Mucosa of stomach (tissue), 1 donor: ENCODE data around the gene PTH2.

Source experiments
- H3K27me3 ChIP-seq: one replicate; pipeline ENCODE4 v1.7.0; 2013; ENCODE audit warnings: mild to moderate bottlenecking, low read length; ENCODE audit not compliant: control insufficient read depth, insufficient read depth
- H3K36me3 ChIP-seq: one replicate; pipeline ENCODE4 v1.7.0; 2013; ENCODE audit warnings: low read length; ENCODE audit not compliant: control insufficient read depth, insufficient read depth
- H3K4me1 ChIP-seq: one replicate; pipeline ENCODE4 v1.7.0; 2013; ENCODE audit warnings: mild to moderate bottlenecking, low read length; ENCODE audit not compliant: control insufficient read depth, insufficient read depth
- H3K4me3 ChIP-seq: one replicate; pipeline ENCODE4 v1.7.0; 2013; ENCODE audit warnings: low read length
- H3K9ac ChIP-seq: one replicate; pipeline ENCODE4 v1.7.0; 2013; ENCODE audit warnings: mild to moderate bottlenecking, low read length, moderate library complexity
- H3K9me3 ChIP-seq: one replicate; pipeline ENCODE4 v1.7.0; 2013; ENCODE audit warnings: mild to moderate bottlenecking, low read length, moderate library complexity; ENCODE audit not compliant: control insufficient read depth
- donor health status: Pancreatic carcinoma.

The PTH2 gene

DNA sequence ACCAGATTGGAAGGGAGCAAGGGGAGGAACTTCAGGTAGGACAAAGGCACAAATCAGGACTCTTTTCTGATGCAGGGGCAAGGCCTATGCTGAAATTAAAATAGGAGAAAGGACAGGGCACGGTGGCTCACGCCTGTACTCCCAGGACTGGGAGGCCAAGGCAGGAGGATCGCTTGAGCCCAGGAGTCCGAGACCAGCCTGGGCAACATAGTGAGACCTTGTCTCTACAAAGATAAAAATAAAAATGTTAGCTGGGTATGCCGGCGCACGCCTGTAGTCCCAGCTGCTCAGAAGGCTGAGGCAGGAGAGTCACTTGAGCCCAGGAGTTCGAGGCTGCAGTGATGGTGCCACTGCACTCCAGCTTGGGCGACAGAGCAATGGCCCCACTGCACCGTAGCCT lies 12.4 kb upstream of the PTH2 start:
- Histone ChIP-seq H3K27me3 (peaks cover 99% of the 10 kb centered on the region), H3K9ac (no peak overlapping the region), H3K9me3 (no peaks in the 10 kb centered on the region), H3K4me1 (no peaks in the 10 kb centered on the region), H3K36me3 (no peaks in the 10 kb centered on the region), H3K4me3 (no peak overlapping the region)

DNA sequence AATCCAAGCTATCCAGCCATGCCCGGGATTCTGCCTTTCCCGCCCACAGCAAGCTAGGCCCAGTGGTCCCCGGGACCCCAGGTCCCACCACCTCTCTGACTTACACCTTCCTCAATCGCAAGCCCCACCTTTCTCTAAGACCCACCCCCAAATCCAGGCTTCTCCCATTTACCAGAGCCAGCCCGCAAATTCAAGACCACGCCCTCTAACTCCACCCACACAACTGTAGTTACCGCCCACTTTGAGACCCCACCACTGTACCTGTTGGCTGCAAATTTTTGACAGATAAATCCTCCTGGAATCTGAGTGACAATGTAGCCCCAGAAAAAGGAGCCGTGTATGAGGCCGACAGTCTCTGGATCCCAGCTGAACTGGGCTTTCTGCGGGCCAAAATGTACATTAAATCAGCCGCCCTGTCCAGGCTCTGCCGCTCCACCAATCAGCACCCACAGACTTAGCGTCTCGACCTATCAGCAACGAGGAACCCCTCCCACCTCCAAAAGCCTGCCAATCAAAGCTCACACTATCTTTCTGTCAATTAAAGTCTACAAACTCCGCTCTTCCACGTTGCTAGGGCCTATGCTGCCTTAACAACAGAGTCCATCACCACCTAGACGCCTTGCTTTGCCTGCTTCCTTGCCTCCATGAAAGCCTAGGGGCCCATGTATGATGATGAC lies 11.8 kb upstream of the PTH2 start:
- Histone ChIP-seq H3K27me3 (peaks cover 99% of the 10 kb centered on the region), H3K9ac (no peak overlapping the region), H3K4me1 (no peaks in the 10 kb centered on the region), H3K9me3 (no peaks in the 10 kb centered on the region), H3K4me3 (no peak overlapping the region), H3K36me3 (no peaks in the 10 kb centered on the region)

DNA sequence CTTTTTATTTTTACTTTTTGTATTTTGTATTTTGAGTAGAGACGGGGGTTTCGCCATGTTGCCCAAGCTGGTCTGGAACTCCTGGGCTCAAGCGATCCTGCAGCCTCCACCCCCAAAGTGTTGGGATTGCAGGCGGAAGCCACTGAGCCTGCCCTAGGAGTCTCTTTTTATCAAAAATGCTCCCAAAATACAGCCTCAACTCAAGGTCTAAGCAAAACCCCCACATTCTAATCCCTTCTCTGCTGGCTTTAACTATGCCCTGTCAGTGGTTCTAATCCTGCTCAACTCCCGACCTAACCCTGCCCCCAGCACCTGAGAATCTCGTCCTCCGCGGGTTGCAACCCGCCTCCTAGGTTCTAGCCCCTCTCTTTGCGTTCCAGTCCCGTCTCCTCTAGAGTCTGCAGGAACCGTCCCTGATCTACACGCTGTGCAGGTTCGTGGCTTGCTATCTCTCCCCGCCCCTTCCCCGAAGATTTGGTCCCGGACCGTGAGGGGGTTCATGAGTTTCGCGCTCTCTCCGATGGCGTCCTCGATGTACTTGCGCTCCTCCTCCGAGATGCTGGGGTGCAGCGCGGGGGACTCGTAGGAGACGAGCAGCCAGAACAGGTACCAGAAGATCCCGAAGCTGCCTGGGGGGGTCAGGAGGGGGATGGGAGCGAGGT lies 10.1 kb upstream of the PTH2 start:
- Histone ChIP-seq H3K36me3 (no peaks in the 10 kb centered on the region), H3K9ac (no peak overlapping the region), H3K27me3 (peaks cover 99% of the 10 kb centered on the region), H3K9me3 (no peaks in the 10 kb centered on the region), H3K4me1 (peaks cover 1% of the 10 kb centered on the region), H3K4me3 (no peak overlapping the region)

DNA sequence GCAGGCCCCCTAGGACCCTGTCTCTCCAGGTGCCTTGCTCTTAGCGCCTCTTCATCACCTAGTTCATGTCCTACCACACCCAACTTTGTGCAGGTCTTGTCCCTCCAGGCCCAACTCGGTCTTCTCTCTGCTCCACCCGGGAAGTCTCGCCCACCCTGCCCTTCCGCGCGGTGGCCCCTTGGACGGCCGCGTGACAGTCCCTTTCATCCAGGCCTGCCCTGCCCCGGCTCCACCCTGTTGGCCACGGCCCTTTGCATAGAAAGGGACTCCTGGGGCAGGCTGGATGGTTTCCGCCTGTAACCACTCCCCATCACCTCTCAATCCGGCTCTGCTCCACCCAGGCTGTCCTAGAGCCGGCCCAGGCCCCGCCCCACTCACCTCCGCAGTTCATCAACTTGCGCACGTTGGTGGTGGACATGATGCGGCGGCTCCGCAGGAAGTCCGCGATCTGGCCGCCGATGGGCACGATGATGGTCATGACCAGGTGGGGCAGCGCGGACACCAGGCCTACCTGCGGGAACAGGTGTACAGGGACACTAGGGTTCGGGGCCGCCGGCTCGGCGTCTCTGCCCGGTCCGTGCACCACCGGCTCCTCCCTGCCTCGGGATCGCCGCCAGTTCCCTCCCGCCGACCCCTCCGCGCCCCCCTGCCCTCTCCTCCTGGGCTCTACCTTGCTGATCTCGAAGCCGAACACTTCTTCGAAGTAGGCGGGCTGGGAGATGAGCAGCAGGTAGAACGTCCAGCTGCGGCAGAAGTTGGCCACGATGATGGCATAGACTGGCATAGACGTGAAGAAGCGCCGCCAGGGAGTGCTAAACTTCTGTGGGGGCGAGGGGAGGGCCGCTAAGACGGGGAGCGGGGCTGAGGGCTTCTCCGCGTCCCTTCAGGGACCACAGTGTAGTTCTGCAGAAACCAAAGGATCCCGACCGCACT lies 9.2 kb upstream of the PTH2 start:
- Histone ChIP-seq H3K9me3 (no peaks in the 10 kb centered on the region), H3K4me1 (peaks cover 8% of the 10 kb centered on the region), H3K27me3 (peaks cover 99% of the 10 kb centered on the region), H3K9ac (no peak overlapping the region), H3K4me3 (no peak overlapping the region), H3K36me3 (no peaks in the 10 kb centered on the region)

DNA sequence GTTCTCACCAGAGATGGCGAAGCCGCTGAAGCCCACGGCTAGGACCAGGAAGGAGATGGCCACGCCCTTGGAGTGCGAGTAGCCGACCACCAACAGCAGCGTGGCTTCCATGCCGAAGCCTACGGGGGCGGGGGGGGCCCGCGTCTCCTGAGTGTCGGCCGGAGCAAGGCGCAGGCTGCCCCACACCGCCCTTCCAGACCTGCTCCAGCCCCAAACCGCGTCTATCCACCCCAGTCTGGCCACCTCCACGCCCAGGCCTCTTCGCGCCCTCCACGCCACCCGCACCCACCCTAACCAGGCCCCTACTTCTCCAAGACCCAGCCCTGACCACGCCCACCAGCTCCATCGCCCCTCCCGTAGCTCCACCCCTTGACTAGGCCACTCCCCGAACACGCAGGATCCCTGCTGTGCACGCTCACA lies 8.1 kb upstream of the PTH2 start:
- no peak overlapping the region for H3K4me3 ChIP-seq
- H3K36me3 ChIP-seq, result no peaks in the 10 kb centered on the region
- H3K27me3 ChIP-seq, result peaks cover 99% of the 10 kb centered on the region
- no peak overlapping the region for H3K9ac ChIP-seq
- H3K9me3 ChIP-seq, result no peaks in the 10 kb centered on the region
- peaks cover 8% of the 10 kb centered on the region for H3K4me1 ChIP-seq

DNA sequence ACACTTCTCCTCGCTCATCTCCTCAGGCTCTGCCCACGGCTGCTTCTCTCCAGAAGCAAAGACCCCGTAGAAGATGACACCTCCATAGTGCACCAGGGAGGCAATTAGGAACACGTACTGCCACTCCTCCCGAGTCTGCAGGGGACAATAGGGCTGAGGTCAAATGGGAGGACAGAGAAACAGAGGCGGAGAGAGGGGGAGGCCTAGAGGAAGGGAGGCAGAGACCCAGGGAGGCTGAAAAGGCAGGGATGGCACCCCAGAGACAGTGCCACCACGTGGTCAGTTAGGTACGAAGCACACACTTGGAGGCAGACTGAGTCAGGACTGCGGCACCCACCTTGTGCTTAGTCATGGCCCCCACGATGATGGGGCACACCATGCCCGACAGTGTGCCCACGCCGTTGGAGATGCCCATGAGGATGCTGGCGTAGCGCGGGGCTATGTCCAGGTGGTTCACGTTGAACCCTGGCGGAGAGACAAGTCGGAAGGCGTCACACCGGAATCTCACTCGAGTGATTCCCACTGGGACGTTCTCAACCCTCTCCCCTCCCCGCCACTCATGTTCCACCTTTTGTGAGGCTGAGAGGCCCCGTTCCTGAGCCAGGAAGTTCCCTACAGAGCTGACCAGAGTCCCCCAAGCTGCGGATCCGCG lies 7.6 kb upstream of the PTH2 start:
- Histone ChIP-seq H3K4me1 (peaks cover 8% of the 10 kb centered on the region), H3K36me3 (no peaks in the 10 kb centered on the region), H3K4me3 (no peak overlapping the region), H3K9ac (no peak overlapping the region), H3K9me3 (no peaks in the 10 kb centered on the region), H3K27me3 (peaks cover 99% of the 10 kb centered on the region)

DNA sequence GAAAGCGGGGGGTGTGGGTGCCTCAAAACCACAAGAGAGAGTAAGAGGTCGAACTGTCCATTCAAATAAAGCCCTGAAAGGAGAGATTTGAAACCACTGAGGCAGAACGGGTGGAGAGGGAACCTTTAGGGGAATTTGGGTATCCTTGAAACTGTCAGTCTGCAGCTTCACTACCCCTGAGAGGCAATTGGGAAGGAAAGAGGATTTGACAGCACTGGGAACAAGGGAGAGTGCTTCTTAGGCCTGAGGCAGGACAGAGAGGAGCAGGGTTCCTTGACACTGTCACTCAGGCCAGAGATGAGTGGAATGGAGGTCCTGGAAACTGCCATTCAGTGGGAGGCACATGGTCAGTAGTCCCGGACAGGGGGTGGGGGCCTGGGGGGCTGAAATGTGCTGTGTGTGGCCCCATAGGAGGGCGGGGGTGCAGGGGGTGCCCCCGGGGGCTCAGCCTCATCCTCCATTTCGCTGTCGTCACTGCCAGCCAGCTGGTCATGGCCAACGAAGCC lies 7.0 kb upstream of the PTH2 start:
- Histone ChIP-seq H3K9ac (no peak overlapping the region), H3K36me3 (no peaks in the 10 kb centered on the region), H3K9me3 (no peaks in the 10 kb centered on the region), H3K4me1 (peaks cover 8% of the 10 kb centered on the region), H3K27me3 (peaks cover 99% of the 10 kb centered on the region), H3K4me3 (no peak overlapping the region)

DNA sequence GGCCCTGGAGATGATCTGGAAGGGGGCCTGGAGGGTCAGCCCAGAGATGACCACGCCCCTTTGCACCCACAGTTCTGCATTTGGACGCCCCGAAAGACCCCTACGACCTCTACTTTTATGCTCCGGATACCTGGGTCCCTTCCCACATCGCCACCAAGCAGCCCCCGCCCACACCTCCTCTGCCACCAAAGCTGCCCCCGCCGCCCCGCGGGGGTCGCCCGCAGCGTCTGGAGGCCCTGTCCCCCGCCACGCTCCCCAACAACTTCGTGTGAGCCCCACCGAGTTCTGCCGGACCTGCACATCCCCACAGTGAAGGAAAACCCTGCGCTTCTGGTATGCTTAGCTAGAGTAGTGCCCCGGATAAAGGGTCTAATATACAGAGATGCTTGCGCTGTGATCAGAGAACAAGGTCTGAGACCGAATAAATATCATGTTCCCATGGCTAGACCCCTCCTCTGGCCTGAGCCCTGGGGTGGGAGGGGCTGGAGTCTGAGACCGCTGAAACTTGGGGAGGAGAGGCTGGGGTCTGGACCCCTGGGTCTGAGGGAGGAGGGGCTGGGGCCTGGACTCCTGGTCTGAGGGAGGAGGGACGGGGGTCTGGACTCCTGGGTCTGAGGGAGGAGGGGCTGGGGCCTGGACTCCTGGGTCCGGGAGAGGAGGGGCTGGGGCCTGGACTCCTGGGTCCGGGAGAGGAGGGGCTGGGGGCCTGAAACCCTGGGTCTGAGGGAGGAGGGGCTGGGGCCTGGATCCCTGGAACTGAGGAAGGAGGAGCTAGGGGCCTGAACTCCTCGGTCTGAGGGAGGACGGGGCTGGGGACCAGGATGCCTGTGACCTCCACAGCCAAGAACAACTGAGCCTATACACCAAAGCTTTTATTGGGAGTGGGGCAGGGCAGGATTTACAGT lies 5.6 kb upstream of the PTH2 start:
- peaks cover 8% of the 10 kb centered on the region for H3K4me1 ChIP-seq
- no peaks in the 10 kb centered on the region for H3K36me3 ChIP-seq
- H3K4me3 ChIP-seq, result no peak overlapping the region
- no peaks in the 10 kb centered on the region for H3K9me3 ChIP-seq
- peaks cover 97% of the 10 kb centered on the region for H3K27me3 ChIP-seq
- no peak overlapping the region for H3K9ac ChIP-seq

DNA sequence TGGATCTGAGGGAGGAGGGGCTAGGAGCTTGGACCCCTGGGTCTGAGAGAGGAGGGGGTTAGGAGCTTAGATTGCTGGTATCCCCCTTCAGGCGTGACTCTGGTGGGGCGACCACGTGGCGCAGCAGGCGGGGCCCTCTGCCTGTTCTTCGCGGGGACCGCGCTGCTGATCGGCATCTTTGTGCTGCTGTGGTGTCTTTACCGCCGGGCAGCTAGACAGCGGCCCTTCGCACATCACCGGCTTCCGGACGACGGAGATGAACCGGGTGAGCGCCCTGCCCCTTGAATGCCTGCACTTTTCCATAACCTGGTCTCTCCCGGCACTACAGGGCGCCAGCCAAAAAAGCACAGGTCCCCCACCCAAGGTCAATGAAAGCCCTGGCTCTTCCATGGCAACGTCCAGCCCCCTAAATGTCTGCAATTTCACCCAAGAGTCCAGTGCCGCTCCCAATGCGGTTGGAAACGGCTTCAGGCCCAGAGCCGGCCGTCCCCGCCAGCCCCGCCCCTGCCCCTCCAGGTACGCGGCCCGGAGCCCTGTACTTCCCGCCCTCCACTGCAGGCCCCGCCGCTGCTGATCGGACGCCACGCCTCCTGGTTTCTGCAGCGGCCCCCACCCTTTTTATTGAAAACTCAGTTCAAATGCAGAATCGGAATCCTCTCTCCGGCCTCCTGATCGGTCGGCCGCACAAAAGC lies 4.8 kb upstream of the PTH2 start:
- Histone ChIP-seq H3K36me3 (no peaks in the 10 kb centered on the region), H3K4me1 (peaks cover 8% of the 10 kb centered on the region), H3K9me3 (no peaks in the 10 kb centered on the region), H3K27me3 (peaks cover 97% of the 10 kb centered on the region), H3K4me3 (no peak overlapping the region), H3K9ac (no peak overlapping the region)

DNA sequence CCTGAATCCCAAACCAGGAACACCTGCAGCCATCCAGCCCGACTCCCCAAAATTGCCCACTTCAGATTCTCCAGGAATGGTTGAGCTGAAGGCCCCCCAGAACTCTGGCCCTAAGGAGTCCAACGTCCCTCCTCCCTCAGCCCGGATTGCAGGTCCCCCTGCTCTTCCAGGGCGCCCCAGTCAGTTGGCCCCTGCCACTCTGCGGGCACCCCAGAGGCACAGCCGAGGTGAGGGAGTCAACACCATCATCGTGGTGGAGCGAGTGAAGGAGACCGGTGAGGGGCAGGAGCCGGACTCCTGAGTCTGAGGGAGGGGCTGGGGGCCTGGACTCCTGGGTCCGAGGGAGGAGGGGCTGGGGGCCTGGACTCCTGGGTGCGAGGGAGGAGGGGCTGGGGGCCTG lies 4.1 kb upstream of the PTH2 start:
- no peak overlapping the region for H3K4me3 ChIP-seq
- no peaks in the 10 kb centered on the region for H3K36me3 ChIP-seq
- peaks cover 97% of the 10 kb centered on the region for H3K27me3 ChIP-seq
- no peak overlapping the region for H3K9ac ChIP-seq
- peaks cover 8% of the 10 kb centered on the region for H3K4me1 ChIP-seq
- H3K9me3 ChIP-seq, result no peaks in the 10 kb centered on the region
